ENCODE data around the gene NUDT8. TPM values are rescaled to one million over a fixed set of nuclear protein-coding genes. Genes with fewer than 3 reads are reported as not detected.
"Not testable (repeated sequence)": the region's sequence is repeated elsewhere in the genome, so short reads cannot be mapped to it uniquely, and the experiment has no call there.

The NUDT8 gene
- total and polyA plus RNA-seq, 2 of the 8 experiments (the other 6 are each of a cell fraction or from before 2014, with no cell fraction given), result 7.2 to 8.3 TPM

GRCh38 chr11:67597458-67597857 lies 32.3 kb downstream of the NUDT8 start:
- not testable (repeated sequence) for H3K4me2 ChIP-seq (ENCODE audit: insufficient read depth in 1 of 2, low read depth in 2 of 2, low read length in 2 of 2); FAIRE-seq; DNase-seq (ENCODE audit: low read depth in 1 of 2, low spot score in 2 of 2)

More at GRCh38 chr11:67597458-67597857, 32.3 kb downstream of the NUDT8 start:
- H3K4me3 ChIP-seq (ENCODE audit: extremely low read depth in 1 of 4, insufficient read depth in 2 of 4, low read depth in 3 of 4, low read length in 4 of 4); H3K9ac ChIP-seq (replicated peaks in 1 of 4; ENCODE audit: extremely low read depth in 1 of 4, low read depth in 3 of 4, low read length in 3 of 4); H3K4ac ChIP-seq (replicated peaks; ENCODE audit: insufficient read length, low read depth, low read length); H2BK5ac ChIP-seq (ENCODE audit: low read depth, low read length); H2BK15ac ChIP-seq (ENCODE audit: low read length); H2AK5ac ChIP-seq (ENCODE audit: low read depth, low read length); H3K23ac ChIP-seq (ENCODE audit: insufficient read length); H3K79me2 ChIP-seq (ENCODE audit: control insufficient read depth in 1 of 2, insufficient read depth in 2 of 2, low read length in 2 of 2); H2BK120ac ChIP-seq (replicated peaks; ENCODE audit: low read depth, low read length); H3K27ac ChIP-seq (ENCODE audit: low read depth, low read length); H3K18ac ChIP-seq (ENCODE audit: extremely low read depth, low read length); H4K8ac ChIP-seq (ENCODE audit: extremely low read depth, insufficient read depth, low read length); H3K36me3 ChIP-seq (ENCODE audit: control insufficient read depth in 2 of 4, insufficient read depth in 4 of 4, low read length in 3 of 4); H4K20me1 ChIP-seq (replicated peaks in 1 of 2; ENCODE audit: control insufficient read depth in 1 of 2, insufficient read depth in 2 of 2, low read length in 2 of 2); H3K14ac ChIP-seq (ENCODE audit: insufficient read length); H2BK20ac ChIP-seq (ENCODE audit: low read length); H3K56ac ChIP-seq (replicated peaks; ENCODE audit: insufficient read length, low read depth, low read length); H3K23me2 ChIP-seq (ENCODE audit: low read depth, low read length); H3K79me1 ChIP-seq (ENCODE audit: low read depth, low read length); H3K4me1 ChIP-seq (replicated peaks in 1 of 4; ENCODE audit: control insufficient read depth in 3 of 4, insufficient read depth in 4 of 4, low read length in 3 of 4); H3K27me3 ChIP-seq (replicated peaks in 1 of 4; ENCODE audit: control insufficient read depth in 3 of 4, extremely low read depth in 1 of 4, insufficient read depth in 3 of 4, low read length in 3 of 4); H2BK12ac ChIP-seq (ENCODE audit: low read depth, low read length); H2AFZ ChIP-seq (ENCODE audit: low read length); H4K91ac ChIP-seq (replicated peaks; ENCODE audit: insufficient read length, low read length); H4K5ac ChIP-seq (ENCODE audit: insufficient read length, low read depth, low read length): not testable (repeated sequence)
- H3K9me3 ChIP-seq (ENCODE audit: insufficient read depth in 2 of 2, low read depth in 1 of 2, low read length in 1 of 2), result peaks cover 5 to 10% of the 10 kb centered on the region in 2 experiments; a peak in 3 of 4 replicates
- no CpG with 5 or more reads among the region's 3 CpGs for WGBS, 2 experiments (ENCODE audit: extremely low coverage in 1 of 2, insufficient coverage in 1 of 2, insufficient read length in 1 of 2, insufficient replicate concordance in 2 of 2, low coverage in 1 of 2, low lambda C conversion rate in 2 of 2, missing lambda C conversion rate in 1 of 2)
- ChIA-PET POLR2A (ENCODE audit: partially characterized antibody) (interaction anchor here (2.0 kb wide), 1 partner anchor 17 kb away, joined by 5 read pairs; no protein-coding TSS in a partner anchor), CTCF (ENCODE audit: partially characterized antibody) (interaction anchor here (1.4 to 2.5 kb wide), 2 partner anchors 14 to 20 kb away, joined by 3 to 7 read pairs; partner anchors contain the start of gene GSTP1)
